Measurements from ENCODE around the gene MLXIPL. TPM values are rescaled to one million over a fixed set of nuclear protein-coding genes. Genes with fewer than 3 reads are reported as not detected.
"Not testable (repeated sequence)": the region's sequence is repeated elsewhere in the genome, so short reads cannot be mapped to it uniquely, and the experiment has no call there.

MLXIPL gene
- total RNA-seq, 4 donors from 2014 or later = 1.3 to 12.0 (median 5.6) TPM

DNA sequence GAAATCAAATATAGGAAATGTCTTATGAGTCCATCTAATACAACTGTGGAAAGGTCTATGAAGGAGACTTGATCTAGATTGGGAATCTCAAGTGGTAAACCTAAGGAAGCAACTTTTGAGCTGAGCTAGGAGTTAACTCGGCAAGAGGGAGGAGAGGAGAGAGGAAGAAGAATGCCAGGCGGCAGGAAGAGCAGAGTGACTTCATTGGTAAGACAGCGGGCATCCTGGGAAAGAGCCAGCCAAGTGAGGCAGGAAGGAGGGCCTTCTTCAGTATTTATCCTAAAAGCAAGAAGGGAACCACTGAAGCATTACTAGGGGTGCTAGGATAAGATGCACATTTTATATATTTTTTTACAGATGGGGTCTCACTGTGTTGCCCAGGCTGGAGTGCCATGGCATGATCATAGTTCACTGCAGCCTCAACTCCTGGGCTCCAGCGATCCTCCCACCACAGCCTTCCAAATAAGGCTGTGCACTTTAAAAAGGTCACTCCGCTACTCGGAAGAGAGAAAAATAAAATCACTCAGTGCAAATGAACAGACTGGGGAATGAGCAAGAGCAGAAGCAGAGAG is 68.8 kb downstream of the MLXIPL start:
- no peak overlapping the region for H3K4me3 ChIP-seq (ENCODE audit: low read depth, poor library complexity, severe bottlenecking)
- TF ChIP-seq CTCF (IDR thresholded peaks at IDR 0.05) (no peak), POLR2A (IDR thresholded peaks at IDR 0.05) (no peak)
- intact Hi-C loops (cut with DNase I; ENCODE audit: low total_unique reads) = no loop called here
- no peak for DNase-seq (ENCODE audit: low spot score in 2 of 2)
- WGBS, 2 donors = 26 to 34% methylated on average over 6 of the region's 6 CpGs

GRCh38 chr7:73550093-73550492 is 74.2 kb downstream of the MLXIPL start:
- DNase-seq (ENCODE audit: low spot score in 2 of 2); intact Hi-C loops (cut with DNase I; ENCODE audit: low total_unique reads): not testable (repeated sequence)
- 85 to 89% methylated on average over 5 of the region's 5 CpGs for WGBS, 2 donors

DNA sequence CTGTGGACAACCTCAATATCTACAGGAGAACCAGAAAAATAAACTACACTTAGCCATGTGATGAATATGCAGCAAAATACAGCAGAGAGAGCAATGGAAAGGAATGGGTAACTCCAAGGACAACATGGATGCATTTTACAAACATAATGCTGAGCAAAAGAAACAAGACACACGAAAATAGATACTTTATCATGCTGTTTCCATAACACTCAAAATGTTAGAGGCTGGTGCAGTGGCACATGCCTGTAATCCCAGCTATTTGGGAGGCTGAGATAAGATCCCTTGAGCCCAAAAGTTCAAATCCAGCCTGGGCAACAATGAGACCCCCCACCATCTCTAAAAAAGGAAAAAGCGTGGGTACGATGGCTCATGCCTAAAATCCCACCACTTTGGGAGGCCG is 75.1 kb downstream of the MLXIPL start:
- 85 to 92% methylated on average over 4 of the region's 4 CpGs for WGBS, 2 donors
- H3K4me3 ChIP-seq (ENCODE audit: low read depth, poor library complexity, severe bottlenecking) = no peak overlapping the region
- intact Hi-C loops (cut with DNase I; ENCODE audit: low total_unique reads) = no loop called here
- no peak for TF ChIP-seq CTCF (IDR thresholded peaks at IDR 0.05)
- TF ChIP-seq POLR2A (IDR thresholded peaks at IDR 0.05) = no peak
- no peak for DNase-seq (ENCODE audit: low spot score in 2 of 2)

More at GRCh38 chr7:73550093-73550492, 74.2 kb downstream of the MLXIPL start:
- not testable (repeated sequence) for H3K4me3 ChIP-seq (ENCODE audit: low read depth, poor library complexity, severe bottlenecking)

GRCh38 chr7:73547841-73548240 is 76.5 kb downstream of the MLXIPL start:
- H3K4me3 ChIP-seq (ENCODE audit: low read depth, poor library complexity, severe bottlenecking) = no peak overlapping the region
- 83 to 85% methylated on average over 9 of the region's 9 CpGs for WGBS, 2 donors
- no peak for DNase-seq (ENCODE audit: low spot score in 2 of 2)
- TF ChIP-seq CTCF (IDR thresholded peaks at IDR 0.05) (no peak), POLR2A (IDR thresholded peaks at IDR 0.05) (no peak)
- intact Hi-C loops (cut with DNase I; ENCODE audit: low total_unique reads) = no loop called here

GRCh38 chr7:73544678-73545077 is 79.6 kb downstream of the MLXIPL start:
- WGBS, 2 donors = 97 to 100% methylated on average over 2 of the region's 2 CpGs
- intact Hi-C loops (cut with DNase I; ENCODE audit: low total_unique reads) = no loop called here

More at GRCh38 chr7:73544678-73545077, 79.6 kb downstream of the MLXIPL start:
- H3K4me3 ChIP-seq (ENCODE audit: low read depth, poor library complexity, severe bottlenecking) = no peak overlapping the region
- no peak for DNase-seq (ENCODE audit: low spot score in 2 of 2)
- TF ChIP-seq CTCF (IDR thresholded peaks at IDR 0.05) (no peak), POLR2A (IDR thresholded peaks at IDR 0.05) (no peak)

Other genes with a start within 250 kb of the MLXIPL start
- gene FZD9, start 190.7 kb downstream of the MLXIPL start, total RNA-seq = 1 to 10 TPM; 1.7 to 3.8 (median 2.2) TPM
- gene BAZ1B, start 102.2 kb downstream of the MLXIPL start, total RNA-seq = 10 to 100 TPM; 22.6 to 33.6 (median 28.8) TPM
- 10 to 100 TPM; 31.8 to 66.2 (median 47.7) TPM for gene BCL7B, start 66.8 kb downstream of the MLXIPL start, total RNA-seq
- gene TBL2, start 45.9 kb downstream of the MLXIPL start, total RNA-seq = 10 to 100 TPM; 32.2 to 52.1 (median 40.3) TPM
- gene VPS37D, start 43.3 kb upstream of the MLXIPL start, total RNA-seq = 1 to 10 TPM; 2.4 to 6.9 (median 4.1) TPM
- gene DNAJC30, start 58.9 kb upstream of the MLXIPL start, total RNA-seq = 1 to 10 TPM; 3.4 to 6.1 (median 4.1) TPM
- 10 to 100 TPM; 46.3 to 57.8 (median 53.2) TPM for gene BUD23, start 59.1 kb upstream of the MLXIPL start, total RNA-seq
- 1 to 10 TPM; 2.9 to 9.2 (median 4.6) TPM for gene STX1A, start 95.1 kb upstream of the MLXIPL start, total RNA-seq
- gene ABHD11, start 114.3 kb upstream of the MLXIPL start, total RNA-seq = 10 to 100 TPM; 24.9 to 29.0 (median 26.3) TPM
- 10 to 100 TPM; 11.8 to 24.3 (median 19.3) TPM for gene CLDN3, start 145.7 kb upstream of the MLXIPL start, total RNA-seq
- gene CLDN4, start 206.5 kb upstream of the MLXIPL start, total RNA-seq = 100 to 1,000 TPM; 208 to 533 (median 298) TPM
- gene METTL27, start 218.0 kb upstream of the MLXIPL start, total RNA-seq = 1 to 10 TPM; 2.0 to 7.4 (median 4.3) TPM
- gene TMEM270, start 236.6 kb upstream of the MLXIPL start, total RNA-seq = not detected